NT2/D1 (cell line): ENCODE measurements around the gene TMUB1.

ENCODE experiments used
- YY1 ChIP-seq: IDR thresholded peaks from 2 replicates; pipeline ENCODE4 v1.6.1; 2011; ENCODE audit not compliant: insufficient read length, insufficient read depth
- ZNF274 ChIP-seq: IDR thresholded peaks from 2 replicates; pipeline ENCODE4 v1.6.1; 2011; ENCODE audit warnings: mild to moderate bottlenecking, low read depth, low read length

DNA sequence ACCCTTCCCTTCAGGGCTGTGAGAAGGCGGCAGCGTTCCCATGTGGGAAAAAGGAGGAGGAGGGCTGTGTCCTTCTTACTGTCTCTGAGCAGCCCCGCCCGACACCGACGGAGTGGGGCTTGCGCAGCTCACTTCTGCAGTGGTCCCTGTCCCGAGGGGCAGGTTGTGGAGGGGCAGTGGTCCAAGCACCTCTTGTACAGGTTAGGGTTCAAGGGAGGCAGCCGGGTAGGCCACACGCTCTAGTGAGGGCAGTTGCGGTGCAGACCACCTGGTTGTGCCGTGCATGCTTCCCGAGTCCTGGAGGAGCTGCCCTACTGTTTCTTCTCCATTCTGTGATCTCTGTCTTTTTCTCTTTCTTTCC is 35.7 kb upstream of the TMUB1 start:
- TF ChIP-seq ZNF274: no peak
- TF ChIP-seq YY1: no peak
